GM19035 (cell line): ENCODE results near the gene KRT82.
"Not testable (repeated sequence)": the region's sequence is repeated elsewhere in the genome, so short reads cannot be mapped to it uniquely, and the experiment has no call there.

Experiments
- ATAC-seq: cut with Tn5 transposase; IDR thresholded peaks from one replicate; pipeline ENCODE4 v1.9.1; 2021; ENCODE audit not compliant: unreplicated experiment

The KRT82 gene

GRCh38 chr12:52413202-52413601, 7.1 kb upstream of the KRT82 start:
- no peak for ATAC-seq

DNA sequence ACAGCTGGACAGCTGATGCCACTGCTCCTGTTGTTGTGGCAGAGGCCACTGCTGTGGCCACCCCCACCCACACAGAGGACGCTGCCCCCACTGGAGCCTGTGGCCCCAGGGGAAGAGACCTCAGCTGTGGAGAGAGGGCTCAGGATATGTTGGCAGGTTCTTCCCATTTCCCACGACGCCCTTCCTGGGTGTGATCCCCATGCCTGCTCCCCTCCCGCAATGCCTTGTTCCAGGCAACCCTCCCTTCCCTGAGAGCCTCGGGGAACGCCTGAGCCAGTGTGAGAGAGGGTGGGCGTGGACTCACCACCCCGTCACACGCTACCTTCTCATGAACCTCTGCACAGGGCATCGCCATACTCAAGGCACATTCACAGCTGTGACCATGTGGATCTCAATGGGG, 5.7 kb upstream of the KRT82 start:
- no peak for ATAC-seq

- not testable (repeated sequence) for ATAC-seq
Measured at GRCh38 chr12:52410589-52411248, 4.6 kb upstream of the KRT82 start.

DNA sequence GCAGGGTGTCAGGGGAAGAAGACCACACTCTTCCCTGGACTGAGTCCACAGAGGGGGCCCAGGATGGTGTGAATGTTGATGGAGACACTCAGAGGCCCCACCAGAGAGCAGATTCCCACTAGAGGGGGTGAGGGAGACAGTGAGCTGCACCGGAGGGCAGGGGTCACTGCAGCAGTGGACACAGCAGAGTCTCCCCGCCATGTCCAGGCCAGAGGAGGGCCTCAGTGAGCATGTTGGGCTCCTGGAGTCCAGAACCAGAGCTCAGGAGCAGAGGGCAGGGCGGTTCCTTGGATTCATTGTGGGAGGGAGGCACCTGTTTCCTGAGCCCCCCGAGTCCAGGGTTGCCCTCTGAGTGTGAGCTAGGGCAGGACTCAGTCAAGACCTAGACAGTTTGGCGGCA, 1.8 kb upstream of the KRT82 start:
- no peak for ATAC-seq

- ATAC-seq: no peak
Measured at GRCh38 chr12:52404951-52405350, 1.2 kb downstream of the KRT82 start.

DNA sequence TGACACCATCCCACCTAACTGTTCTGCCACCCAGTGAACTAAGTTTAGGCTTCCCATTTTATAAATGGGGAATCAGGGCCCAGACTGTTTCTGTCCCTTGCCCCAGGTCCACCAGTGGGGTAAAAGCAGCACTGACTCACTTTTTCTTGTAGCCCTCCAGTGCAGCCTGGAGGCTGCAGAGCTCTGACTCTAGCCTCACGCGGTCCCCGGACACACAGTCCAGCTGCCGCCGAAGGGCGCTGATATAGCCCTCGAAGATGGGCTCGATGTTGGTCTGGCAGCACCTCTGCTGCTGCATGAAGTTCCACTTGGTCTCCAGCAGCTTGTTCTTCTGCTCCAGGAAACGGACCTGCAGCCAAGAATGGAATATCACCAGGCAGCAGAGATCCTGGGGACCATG, 2.6 kb downstream of the KRT82 start:
- no peak for ATAC-seq

DNA sequence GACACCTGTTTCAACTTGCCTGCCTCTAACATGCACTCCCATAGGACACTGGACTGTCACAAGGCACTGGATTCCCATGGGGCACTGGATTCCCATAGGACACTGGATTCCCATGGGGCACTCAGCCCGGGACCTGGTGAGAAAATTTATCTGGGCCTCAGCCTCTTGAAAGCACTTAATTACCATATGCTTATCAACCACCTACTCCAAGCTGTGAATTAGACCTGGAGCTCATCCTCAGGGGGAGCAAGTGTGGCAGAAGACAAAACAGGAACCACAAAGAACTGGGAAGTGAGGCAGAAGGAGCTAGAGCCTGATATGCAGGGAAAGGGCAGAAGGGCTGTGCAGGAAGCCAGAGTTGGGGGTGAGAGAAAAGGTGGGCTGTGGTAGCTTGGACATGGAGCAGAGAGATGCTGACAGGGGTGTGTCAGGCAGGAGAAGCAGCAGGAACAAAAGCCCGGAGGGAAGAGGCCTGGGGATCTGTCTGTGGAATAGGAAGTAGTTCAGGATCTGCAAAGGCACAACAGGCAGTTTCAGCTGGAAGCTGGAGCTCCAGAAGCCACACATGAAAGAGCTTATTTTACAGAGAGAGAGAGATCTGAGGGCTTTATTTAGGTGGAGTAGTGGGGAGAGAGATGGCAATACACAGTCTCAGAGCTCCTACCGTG, 3.1 kb downstream of the KRT82 start:
- ATAC-seq: no peak

DNA sequence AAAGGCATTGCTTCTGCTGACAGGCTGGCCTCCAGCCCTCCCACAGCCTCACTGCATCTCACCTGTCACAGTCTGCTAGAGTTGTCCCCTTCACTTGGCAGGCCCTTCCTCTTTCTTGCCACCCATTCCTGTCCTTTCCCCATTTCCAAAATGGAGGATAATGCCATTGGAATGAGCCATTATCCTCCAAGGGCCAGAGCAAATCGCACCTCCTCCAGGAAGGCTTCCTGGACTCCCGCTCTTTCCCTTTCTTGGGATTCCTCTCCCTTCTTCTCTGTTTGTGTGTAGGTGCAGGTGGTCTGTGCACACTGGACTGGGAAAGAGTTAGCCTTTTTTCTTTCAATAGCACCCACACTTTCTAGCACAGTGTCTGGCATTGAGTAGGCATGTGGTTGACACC, 3.8 kb downstream of the KRT82 start:
- no peak for ATAC-seq

DNA sequence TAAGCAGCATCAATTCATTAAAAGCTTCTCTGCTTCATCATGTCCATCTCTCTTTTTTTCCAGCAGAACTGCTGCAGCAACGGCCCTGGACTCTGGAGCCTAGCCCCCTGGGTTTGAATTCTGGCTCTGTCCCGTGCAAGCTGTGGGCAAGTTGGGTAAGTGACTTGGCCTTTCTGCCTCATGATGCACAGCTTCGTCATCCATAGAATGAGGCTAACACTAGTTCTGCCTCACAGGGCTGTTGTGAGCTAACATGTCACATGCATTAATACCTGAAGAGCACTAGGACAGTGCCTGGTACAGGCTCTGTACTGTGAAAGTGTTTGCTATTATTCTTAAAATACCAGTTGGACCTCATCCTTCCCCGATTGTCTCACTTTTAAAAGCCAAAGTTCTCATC, 4.2 kb downstream of the KRT82 start:
- no peak for ATAC-seq

DNA sequence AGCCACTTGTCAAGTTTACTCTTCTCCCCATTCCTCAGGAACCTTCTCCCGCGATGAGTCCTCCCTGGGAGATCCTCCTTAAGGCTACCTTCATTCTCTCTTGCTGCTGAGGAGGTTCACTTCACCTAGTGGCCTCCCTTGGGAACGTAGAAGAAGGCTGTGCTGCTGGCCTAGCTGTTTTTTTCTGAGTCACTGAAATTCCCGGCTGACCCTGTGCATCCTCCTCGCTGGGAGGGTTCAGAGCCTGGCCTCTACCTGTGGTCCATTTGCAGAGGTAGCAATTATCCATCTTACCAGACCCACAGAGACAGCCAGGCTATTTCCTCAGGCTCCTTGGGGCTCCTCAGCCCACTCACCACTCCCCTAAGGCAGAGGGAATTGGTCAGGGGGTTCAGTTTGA, 4.6 kb downstream of the KRT82 start:
- no peak for ATAC-seq

DNA sequence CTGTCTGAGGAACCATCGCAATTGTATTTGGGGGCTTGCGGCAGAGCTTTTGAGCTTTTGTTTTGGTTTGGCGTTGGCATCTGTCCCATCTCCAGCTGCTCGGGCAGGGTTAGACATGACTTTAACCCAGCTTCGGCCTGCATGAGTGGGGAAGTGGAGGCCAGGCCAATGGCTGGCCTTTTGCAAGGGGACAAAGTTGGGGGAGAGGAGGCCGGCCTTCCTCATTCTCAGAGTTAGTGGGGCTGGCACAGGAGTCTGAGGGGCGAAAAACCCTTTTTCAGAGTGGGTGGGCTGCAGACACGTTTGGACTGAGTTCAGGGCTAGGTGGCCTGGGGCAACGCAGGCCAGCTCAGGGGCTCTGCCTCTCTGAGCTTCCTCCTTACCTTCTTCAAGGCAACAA, 5.2 kb downstream of the KRT82 start:
- no peak for ATAC-seq

GRCh38 chr12:52399756-52400155, 6.4 kb downstream of the KRT82 start:
- no peak for ATAC-seq

DNA sequence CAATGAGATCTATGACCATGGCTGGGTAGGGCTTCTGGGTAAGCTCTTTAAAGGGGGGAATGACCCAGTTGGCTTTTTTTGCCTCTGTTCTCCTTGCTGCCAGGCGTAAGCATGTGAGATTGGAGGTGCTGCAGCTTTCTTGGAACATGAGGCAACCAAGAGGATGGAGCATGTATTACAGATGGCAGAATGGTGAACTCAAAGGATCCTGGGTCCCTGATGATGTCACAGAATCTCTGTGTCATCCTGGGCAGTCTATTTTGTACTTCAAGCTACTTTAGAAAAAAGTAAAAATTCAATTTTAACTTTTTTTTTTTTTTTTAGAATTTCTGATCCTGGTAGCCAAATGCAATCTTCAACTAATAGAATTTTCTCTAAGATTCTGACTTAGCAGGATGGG, 8.0 kb downstream of the KRT82 start:
- no peak for ATAC-seq

DNA sequence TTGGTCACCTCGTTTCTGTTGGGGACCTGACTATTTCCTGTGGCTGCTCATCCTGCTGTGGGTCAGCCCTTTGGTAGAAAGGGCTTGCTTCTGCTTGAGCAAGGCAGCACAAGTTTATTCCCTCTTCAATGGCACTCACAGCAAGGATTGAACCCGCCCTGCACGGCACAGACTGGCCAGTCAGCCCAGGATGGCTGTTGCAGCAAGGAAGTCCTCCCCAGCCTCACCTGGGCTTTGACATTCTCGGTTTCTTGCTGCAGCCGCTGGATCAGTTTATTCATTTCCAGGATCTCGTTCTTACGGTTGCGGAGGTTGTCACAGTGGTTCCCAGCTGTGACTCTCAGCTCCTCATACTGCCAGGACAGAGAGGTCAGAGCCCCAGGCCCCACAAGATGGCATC, 9.5 kb downstream of the KRT82 start:
- ATAC-seq: no peak

DNA sequence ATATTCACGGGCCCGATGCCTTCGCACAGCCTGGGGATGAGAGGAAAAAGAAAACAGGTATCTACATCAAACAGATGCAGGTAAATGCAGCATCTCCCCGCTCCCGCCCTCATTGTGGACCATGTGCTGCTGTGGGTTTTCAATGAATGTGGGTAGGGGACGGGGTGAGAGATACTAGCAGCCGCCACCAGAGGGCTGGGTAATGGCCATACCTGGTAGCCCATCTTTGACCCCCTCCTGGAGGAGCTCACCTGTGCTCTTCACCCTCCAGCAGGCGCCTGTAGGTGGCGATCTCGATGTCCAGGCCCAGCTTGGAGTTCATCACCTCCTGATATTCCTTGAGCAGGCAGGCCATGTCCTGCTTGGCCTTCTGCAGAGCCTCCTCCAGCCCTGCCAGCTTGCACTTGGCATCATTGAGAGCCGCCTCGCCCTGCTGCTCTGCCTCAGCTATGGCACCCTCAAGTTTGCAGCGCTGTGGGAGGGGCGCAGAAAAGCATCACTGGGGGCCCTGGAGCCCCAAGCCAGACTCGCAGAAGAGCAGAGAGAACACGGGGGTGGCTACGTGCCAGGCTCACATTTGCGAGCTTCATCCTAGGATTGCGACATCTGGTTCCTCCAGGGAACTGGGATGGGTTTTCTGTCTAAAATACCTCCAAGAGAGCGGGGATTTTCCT, 10.2 kb downstream of the KRT82 start:
- no peak for ATAC-seq

DNA sequence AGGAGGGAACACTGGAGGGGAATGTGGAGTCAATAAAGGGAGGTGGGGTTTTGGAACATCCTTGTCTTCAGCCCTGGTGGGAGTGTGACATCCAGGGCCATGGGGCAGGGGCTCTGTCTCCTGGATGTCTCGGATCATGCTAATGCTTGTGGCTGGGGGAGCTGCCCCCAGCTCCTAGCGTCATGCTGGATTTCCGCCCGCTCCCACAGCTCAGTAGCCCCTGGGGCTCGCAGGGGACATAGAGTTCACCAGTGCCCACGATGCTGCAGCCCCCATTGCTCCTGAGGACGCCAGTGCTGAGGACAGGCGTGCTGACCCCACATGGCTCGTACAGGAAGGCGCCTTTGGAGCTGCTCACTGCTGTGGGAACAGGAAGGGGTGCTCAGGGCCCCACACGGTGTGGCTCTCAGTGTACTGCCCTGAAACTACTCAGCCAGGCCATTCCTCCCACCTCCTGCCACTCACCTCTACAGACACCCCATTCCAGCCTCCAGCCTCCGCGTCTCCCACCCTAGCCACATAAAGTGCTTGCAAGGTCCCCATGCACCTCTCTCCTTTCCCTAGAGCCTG, 11.2 kb downstream of the KRT82 start:
- no peak for ATAC-seq

- ATAC-seq: no peak
Measured at GRCh38 chr12:52392465-52393007, 13.6 kb downstream of the KRT82 start.

- no peak for ATAC-seq
Measured at GRCh38 chr12:52391618-52392002, 14.5 kb downstream of the KRT82 start.

- no peak for ATAC-seq
Measured at GRCh38 chr12:52390739-52391617, 15.2 kb downstream of the KRT82 start.

GRCh38 chr12:52389313-52390207, 16.6 kb downstream of the KRT82 start:
- no peak for ATAC-seq
